K562 (cell line): ENCODE measurements around the gene KRAS. TPM values are rescaled to one million over a fixed set of nuclear protein-coding genes. Genes with fewer than 3 reads are reported as not detected.

ENCODE experiments used
- CEBPZ ChIP-seq: fragments of 150-350 bp; IDR thresholded peaks from 2 replicates; pipeline ENCODE4 v1.6.1; 2014; ENCODE audit warnings: low read depth, mild to moderate bottlenecking, low read length, borderline replicate concordance
- ESRRB ChIP-seq: fragments of 250-450 bp; sonication (Bioruptor Pico); IDR thresholded peaks from 2 replicates; pipeline ENCODE4 v1.5.0; 2020; ENCODE audit warnings: mild to moderate bottlenecking, moderate library complexity, borderline replicate concordance
- PURB ChIP-seq: sonication (generic); formaldehyde crosslinking; IDR thresholded peaks from 2 replicates; pipeline ENCODE4 v1.9.0; 2021; ENCODE audit warnings: low read depth, mild to moderate bottlenecking, missing genetic modification reagents
- RHOXF2B ChIP-seq: fragments of 250-450 bp; sonication (Bioruptor Pico); conservative IDR thresholded peaks from 2 replicates; pipeline ENCODE4 v1.5.1; 2021
- SMAD1 ChIP-seq: fragments of 150-350 bp; IDR thresholded peaks from 2 replicates; pipeline ENCODE4 v1.6.1; 2014; ENCODE audit warnings: low read length, low read depth; ENCODE audit not compliant: partially characterized antibody
- THAP12 ChIP-seq: fragments of 250-450 bp; sonication (Bioruptor Pico); IDR thresholded peaks from 2 replicates; pipeline ENCODE4 v1.9.0; 2021; ENCODE audit warnings: mild to moderate bottlenecking, inconsistent platforms
- polyA plus RNA-seq, 8 experiments: library from polyadenylated mRNA; depleted of rRNA in 4 of 8; stranded (reverse) in 5 of 8; unstranded in 3 of 8; fragments of >200 nt; fragmentation: Nextera tagmentation in 2 of 8; fragmentation: Illumina TruSeq in 1 of 8; extraction: Ambion mirVana in 2 of 8; extraction: Trizol in 1 of 8; gene quantifications; 2 replicates each; pipeline versions ENCODE4 v1.2.1 to v1.2.3, GENCODE V29; 2011 to 2014; ENCODE audit warnings: inconsistent platforms in 1 of 8, missing spikeins in 1 of 8
- total RNA-seq, 7 experiments: library from RNA; depleted of rRNA in 6 of 7; stranded (reverse); fragments of >200 nt in 6 of 7; fragmentation: Illumina TruSeq in 2 of 7; extraction: Trizol in 2 of 7; gene quantifications; 2 replicates each; pipeline versions ENCODE4 v1.2.1 to v1.2.3, GENCODE V29; 2011 to 2021; ENCODE audit warnings: low replicate concordance in 1 of 7

KRAS gene
- total and polyA plus RNA-seq, 9 of the 15 experiments (the other 6 are each of a cell fraction or from before 2014, with no cell fraction given): 7.2 to 21.2 (median 12.7) TPM

- TF ChIP-seq CEBPZ: no peak
- no peak for TF ChIP-seq RHOXF2B (CRISPR knock-in tag)
- TF ChIP-seq PURB (CRISPR knock-in tag): no peak
- no peak for TF ChIP-seq THAP12 (CRISPR knock-in tag)
- no peak for TF ChIP-seq ESRRB (CRISPR knock-in tag)
- TF ChIP-seq SMAD1: no peak
- TF ChIP-seq, all 486 proteins: peak for 0
These were observed 32.3 kb upstream of the KRAS start (continued) for GRCh38 chr12:25283006-25283405.
